ENCODE data around the gene RAP2B. TPM values are rescaled to one million over a fixed set of nuclear protein-coding genes. Genes with fewer than 3 reads are reported as not detected.

The RAP2B gene
- total and polyA plus RNA-seq, 4 donors: 1.3 to 7.8 (median 3.2) TPM

DNA sequence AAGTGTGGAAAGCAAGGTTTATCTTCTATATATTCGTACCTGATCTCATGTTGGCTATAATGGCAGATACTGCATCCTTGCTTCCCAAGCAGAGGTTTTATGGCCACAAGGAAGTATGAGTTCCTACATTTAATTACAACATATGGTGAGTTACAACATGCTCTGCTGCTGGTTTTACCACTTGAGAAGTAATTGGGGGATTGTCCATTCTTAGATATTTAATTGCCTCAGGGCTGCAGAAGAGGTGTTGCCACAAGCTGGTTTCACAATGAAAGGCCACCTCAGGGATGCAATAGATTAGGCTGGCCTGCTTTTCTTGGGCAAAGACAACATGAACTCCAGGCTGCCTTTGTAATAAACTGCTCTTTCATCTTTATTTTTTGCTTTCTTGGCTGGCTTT, 48.6 kb downstream of the RAP2B start:
- H3K9me3 ChIP-seq (ENCODE audit: control insufficient read depth in 4 of 4, low read length in 3 of 4): no peaks in the 10 kb centered on the region
- H3K36me3 ChIP-seq (ENCODE audit: control insufficient read depth in 4 of 4, insufficient read depth in 3 of 4, low read depth in 1 of 4, low read length in 3 of 4): no peaks in the 10 kb centered on the region
- no peak overlapping the region for H3K4me3 ChIP-seq (ENCODE audit: low read depth in 1 of 3, low read length in 3 of 3)
- H3K27me3 ChIP-seq (ENCODE audit: control insufficient read depth in 4 of 4, insufficient read depth in 4 of 4, low read length in 3 of 4): no peaks in the 10 kb centered on the region
- TF ChIP-seq YY1 (IDR thresholded peaks at IDR 0.05): no peak
- H3K9ac ChIP-seq (ENCODE audit: low read depth in 1 of 2, low read length in 2 of 2): no peak overlapping the region
- DNase-seq (ENCODE audit: low spot score): no peak
- H3K4me1 ChIP-seq (ENCODE audit: control insufficient read depth in 4 of 4, insufficient read depth in 4 of 4, low read length in 3 of 4): no peaks in the 10 kb centered on the region
- WGBS: 83% methylated on average over 1 of the region's 1 CpG
- no peak overlapping the region for H3K27ac ChIP-seq (ENCODE audit: low read depth in 1 of 2, low read length in 2 of 2)

DNA sequence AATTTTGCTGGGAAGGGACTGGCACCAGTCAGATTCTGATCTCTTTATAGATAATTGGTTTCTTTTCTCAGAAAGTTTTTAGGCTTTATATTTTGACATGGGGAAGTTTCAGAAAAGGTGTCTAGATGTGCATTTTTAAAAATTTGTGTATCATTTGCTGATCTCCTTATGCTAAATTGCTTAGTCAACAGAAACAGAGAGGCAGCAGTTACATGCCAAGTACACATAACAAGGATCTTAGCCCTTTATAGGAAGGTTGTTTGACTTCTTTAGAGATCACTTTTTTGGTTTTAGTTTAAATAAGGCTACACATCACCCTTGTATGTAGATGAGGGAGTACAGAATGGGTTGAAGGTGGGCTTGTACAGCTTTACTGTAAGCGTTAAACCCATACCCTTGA, 53.5 kb downstream of the RAP2B start:
- Histone ChIP-seq H3K4me1 (ENCODE audit: control insufficient read depth in 4 of 4, insufficient read depth in 4 of 4, low read length in 3 of 4) (no peaks in the 10 kb centered on the region), H3K27me3 (ENCODE audit: control insufficient read depth in 4 of 4, insufficient read depth in 4 of 4, low read length in 3 of 4) (no peaks in the 10 kb centered on the region), H3K36me3 (ENCODE audit: control insufficient read depth in 4 of 4, insufficient read depth in 3 of 4, low read depth in 1 of 4, low read length in 3 of 4) (no peaks in the 10 kb centered on the region), H3K9ac (ENCODE audit: low read depth in 1 of 2, low read length in 2 of 2) (no peak overlapping the region), H3K27ac (ENCODE audit: low read depth in 1 of 2, low read length in 2 of 2) (no peak overlapping the region), H3K9me3 (ENCODE audit: control insufficient read depth in 4 of 4, low read length in 3 of 4) (no peaks in the 10 kb centered on the region), H3K4me3 (ENCODE audit: low read depth in 1 of 3, low read length in 3 of 3) (no peak overlapping the region)
- no peak for DNase-seq (ENCODE audit: low spot score)
- TF ChIP-seq FOXA2 (IDR thresholded peaks at IDR 0.05): no peak
- no peak for TF ChIP-seq TAF1 (conservative IDR thresholded peaks at IDR 0.05)
- TF ChIP-seq GABPA (IDR thresholded peaks at IDR 0.05 in 1 of 2, conservative IDR thresholded peaks at IDR 0.05 in 1 of 2): no peak
- TF ChIP-seq, protein P1, sequence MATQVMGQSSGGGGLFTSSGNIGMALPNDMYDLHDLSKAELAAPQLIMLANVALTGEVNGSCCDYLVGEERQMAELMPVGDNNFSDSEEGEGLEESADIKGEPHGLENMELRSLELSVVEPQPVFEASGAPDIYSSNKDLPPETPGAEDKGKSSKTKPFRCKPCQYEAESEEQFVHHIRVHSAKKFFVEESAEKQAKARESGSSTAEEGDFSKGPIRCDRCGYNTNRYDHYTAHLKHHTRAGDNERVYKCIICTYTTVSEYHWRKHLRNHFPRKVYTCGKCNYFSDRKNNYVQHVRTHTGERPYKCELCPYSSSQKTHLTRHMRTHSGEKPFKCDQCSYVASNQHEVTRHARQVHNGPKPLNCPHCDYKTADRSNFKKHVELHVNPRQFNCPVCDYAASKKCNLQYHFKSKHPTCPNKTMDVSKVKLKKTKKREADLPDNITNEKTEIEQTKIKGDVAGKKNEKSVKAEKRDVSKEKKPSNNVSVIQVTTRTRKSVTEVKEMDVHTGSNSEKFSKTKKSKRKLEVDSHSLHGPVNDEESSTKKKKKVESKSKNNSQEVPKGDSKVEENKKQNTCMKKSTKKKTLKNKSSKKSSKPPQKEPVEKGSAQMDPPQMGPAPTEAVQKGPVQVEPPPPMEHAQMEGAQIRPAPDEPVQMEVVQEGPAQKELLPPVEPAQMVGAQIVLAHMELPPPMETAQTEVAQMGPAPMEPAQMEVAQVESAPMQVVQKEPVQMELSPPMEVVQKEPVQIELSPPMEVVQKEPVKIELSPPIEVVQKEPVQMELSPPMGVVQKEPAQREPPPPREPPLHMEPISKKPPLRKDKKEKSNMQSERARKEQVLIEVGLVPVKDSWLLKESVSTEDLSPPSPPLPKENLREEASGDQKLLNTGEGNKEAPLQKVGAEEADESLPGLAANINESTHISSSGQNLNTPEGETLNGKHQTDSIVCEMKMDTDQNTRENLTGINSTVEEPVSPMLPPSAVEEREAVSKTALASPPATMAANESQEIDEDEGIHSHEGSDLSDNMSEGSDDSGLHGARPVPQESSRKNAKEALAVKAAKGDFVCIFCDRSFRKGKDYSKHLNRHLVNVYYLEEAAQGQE (IDR thresholded peaks at IDR 0.05): no peak
- TF ChIP-seq, protein P2, sequence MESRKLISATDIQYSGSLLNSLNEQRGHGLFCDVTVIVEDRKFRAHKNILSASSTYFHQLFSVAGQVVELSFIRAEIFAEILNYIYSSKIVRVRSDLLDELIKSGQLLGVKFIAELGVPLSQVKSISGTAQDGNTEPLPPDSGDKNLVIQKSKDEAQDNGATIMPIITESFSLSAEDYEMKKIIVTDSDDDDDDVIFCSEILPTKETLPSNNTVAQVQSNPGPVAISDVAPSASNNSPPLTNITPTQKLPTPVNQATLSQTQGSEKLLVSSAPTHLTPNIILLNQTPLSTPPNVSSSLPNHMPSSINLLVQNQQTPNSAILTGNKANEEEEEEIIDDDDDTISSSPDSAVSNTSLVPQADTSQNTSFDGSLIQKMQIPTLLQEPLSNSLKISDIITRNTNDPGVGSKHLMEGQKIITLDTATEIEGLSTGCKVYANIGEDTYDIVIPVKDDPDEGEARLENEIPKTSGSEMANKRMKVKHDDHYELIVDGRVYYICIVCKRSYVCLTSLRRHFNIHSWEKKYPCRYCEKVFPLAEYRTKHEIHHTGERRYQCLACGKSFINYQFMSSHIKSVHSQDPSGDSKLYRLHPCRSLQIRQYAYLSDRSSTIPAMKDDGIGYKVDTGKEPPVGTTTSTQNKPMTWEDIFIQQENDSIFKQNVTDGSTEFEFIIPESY (IDR thresholded peaks at IDR 0.05): no peak
- TF ChIP-seq JUND (IDR thresholded peaks at IDR 0.05): no peak
- TF ChIP-seq, protein P3, sequence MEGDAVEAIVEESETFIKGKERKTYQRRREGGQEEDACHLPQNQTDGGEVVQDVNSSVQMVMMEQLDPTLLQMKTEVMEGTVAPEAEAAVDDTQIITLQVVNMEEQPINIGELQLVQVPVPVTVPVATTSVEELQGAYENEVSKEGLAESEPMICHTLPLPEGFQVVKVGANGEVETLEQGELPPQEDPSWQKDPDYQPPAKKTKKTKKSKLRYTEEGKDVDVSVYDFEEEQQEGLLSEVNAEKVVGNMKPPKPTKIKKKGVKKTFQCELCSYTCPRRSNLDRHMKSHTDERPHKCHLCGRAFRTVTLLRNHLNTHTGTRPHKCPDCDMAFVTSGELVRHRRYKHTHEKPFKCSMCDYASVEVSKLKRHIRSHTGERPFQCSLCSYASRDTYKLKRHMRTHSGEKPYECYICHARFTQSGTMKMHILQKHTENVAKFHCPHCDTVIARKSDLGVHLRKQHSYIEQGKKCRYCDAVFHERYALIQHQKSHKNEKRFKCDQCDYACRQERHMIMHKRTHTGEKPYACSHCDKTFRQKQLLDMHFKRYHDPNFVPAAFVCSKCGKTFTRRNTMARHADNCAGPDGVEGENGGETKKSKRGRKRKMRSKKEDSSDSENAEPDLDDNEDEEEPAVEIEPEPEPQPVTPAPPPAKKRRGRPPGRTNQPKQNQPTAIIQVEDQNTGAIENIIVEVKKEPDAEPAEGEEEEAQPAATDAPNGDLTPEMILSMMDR (IDR thresholded peaks at IDR 0.05; ENCODE audit: low read depth, low read length, missing input control): no peak
- no peak for TF ChIP-seq EGR1 (IDR thresholded peaks at IDR 0.05; ENCODE audit: low read depth in 2 of 2)
- TF ChIP-seq, protein P4, sequence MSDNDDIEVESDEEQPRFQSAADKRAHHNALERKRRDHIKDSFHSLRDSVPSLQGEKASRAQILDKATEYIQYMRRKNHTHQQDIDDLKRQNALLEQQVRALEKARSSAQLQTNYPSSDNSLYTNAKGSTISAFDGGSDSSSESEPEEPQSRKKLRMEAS (IDR thresholded peaks at IDR 0.05): no peak
- no peak for TF ChIP-seq YY1 (IDR thresholded peaks at IDR 0.05)
- TF ChIP-seq HNF4G (IDR thresholded peaks at IDR 0.05): no peak
- WGBS: 97% methylated on average over 1 of the region's 1 CpG

Measured in liver (tissue), 9 donors.